RWPE1 (cell line): Measurements from ENCODE around the gene GDI2.

Source experiments
- CTCF ChIA-PET: fragments of 350-600 bp; sonication (Branson Sonifier 250); formaldehyde crosslinking; extraction: SDS; loops from one replicate; lab custom pipeline; 2021; lab: Yijun Ruan, JAX
- POLR2A ChIA-PET: fragments of 400-600 bp; formaldehyde crosslinking; extraction: SDS; loops from one replicate; lab custom pipeline; 2020; ENCODE audit warnings: antibody characterized with exemption; ENCODE audit not compliant: low non-redundant PET; lab: Yijun Ruan, JAX
- DNase-seq: peaks from one replicate; pipeline ENCODE4 v3.0.0; 2012; ENCODE audit warnings: low spot score
- H3K27ac ChIP-seq: fragments of 450-650 bp; 2 replicates; pipeline ENCODE4 v1.5.1; 2017
- TF ChIP-seq, protein P1 (sequence below): fragments of 450-650 bp; conservative IDR thresholded peaks from 2 replicates; pipeline ENCODE4 v1.5.1; 2017; ENCODE audit warnings: low read depth, mild to moderate bottlenecking

Gene GDI2

GRCh38 chr10:5752301-5752871, 60.8 kb downstream of the GDI2 start:
- H3K27ac ChIP-seq, result no peak overlapping the region
- DNase-seq, result no peak
- CTCF ChIA-PET, result interaction anchor here (0.6 kb wide), 1 partner anchor 12 kb away, joined by 3 read pairs; no protein-coding TSS in a partner anchor
- TF ChIP-seq, protein P1, sequence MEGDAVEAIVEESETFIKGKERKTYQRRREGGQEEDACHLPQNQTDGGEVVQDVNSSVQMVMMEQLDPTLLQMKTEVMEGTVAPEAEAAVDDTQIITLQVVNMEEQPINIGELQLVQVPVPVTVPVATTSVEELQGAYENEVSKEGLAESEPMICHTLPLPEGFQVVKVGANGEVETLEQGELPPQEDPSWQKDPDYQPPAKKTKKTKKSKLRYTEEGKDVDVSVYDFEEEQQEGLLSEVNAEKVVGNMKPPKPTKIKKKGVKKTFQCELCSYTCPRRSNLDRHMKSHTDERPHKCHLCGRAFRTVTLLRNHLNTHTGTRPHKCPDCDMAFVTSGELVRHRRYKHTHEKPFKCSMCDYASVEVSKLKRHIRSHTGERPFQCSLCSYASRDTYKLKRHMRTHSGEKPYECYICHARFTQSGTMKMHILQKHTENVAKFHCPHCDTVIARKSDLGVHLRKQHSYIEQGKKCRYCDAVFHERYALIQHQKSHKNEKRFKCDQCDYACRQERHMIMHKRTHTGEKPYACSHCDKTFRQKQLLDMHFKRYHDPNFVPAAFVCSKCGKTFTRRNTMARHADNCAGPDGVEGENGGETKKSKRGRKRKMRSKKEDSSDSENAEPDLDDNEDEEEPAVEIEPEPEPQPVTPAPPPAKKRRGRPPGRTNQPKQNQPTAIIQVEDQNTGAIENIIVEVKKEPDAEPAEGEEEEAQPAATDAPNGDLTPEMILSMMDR, result no peak
- POLR2A ChIA-PET, result no interaction called here

DNA sequence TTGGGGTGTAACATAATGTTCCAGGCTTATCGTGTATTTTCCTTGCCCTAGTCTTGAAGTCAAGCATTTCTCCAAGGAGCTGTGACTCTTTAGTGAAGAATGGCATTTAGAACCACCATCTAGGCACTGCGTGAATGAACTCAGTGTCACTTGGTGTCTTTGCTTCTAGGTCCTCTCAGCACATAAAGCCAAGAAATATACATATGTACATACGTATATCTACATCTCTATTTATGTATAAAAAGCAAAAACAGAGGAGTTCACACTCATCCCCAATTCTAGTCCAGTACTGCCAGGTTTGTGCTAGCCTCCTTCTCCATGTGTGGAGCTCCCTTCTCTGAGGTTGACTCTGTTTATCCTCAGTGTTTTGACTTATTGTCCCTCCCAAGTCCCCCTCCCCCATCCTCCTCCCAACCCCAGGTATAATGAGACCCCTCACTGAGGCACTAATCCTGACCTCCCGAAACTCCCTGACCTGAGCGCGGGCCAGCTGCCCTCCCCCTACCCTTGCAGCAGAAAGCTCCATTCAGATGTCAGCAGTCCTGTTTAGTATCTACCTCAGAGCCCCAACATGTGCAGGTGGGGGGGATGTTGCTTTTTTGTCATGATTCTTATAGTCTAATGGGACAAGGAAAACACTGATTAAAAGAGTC, 61.5 kb downstream of the GDI2 start:
- no peak overlapping the region for H3K27ac ChIP-seq
- ChIA-PET CTCF (interaction anchor here (0.6 kb wide), 2 partner anchors 12 to 32 kb away, joined by 3 read pairs; no protein-coding TSS in a partner anchor), POLR2A (no interaction called here)
- DNase-seq, result no peak
- TF ChIP-seq, protein P1, result no peak

DNA sequence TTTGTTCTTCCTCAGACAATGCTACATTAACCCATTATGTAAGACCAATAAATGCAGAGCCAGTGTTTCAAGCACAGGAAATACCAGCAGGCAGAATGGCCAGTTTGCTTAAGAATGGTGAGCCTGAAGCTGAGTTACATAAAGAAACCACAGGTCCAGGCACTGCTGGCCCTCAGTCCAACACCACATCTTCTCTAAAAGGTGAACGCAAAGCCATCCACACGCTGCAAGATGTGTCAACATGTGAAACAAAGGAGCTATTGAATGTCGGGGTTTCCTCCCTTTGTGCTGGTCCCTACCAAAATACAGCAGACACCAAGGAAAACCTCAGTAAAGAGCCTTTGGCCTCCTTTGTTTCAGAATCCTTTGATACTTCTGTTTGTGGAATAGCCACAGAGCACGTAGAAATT, 64.8 kb downstream of the GDI2 start:
- ChIA-PET POLR2A (no interaction called here), CTCF (interaction anchor here (0.6 kb wide), 1 partner anchor 9 kb away, joined by 5 read pairs; no protein-coding TSS in a partner anchor)
- TF ChIP-seq, protein P1, result no peak
- no peak for DNase-seq
- H3K27ac ChIP-seq, result no peak overlapping the region

GRCh38 chr10:5746197-5746596, 67.0 kb downstream of the GDI2 start:
- DNase-seq, result no peak
- TF ChIP-seq, protein P1, result no peak
- ChIA-PET POLR2A (no interaction called here), CTCF (interaction anchor here (0.6 to 0.7 kb wide), 2 partner anchors 10 to 128 kb away, joined by 3 to 5 read pairs; no protein-coding TSS in a partner anchor)
- no peak overlapping the region for H3K27ac ChIP-seq

DNA sequence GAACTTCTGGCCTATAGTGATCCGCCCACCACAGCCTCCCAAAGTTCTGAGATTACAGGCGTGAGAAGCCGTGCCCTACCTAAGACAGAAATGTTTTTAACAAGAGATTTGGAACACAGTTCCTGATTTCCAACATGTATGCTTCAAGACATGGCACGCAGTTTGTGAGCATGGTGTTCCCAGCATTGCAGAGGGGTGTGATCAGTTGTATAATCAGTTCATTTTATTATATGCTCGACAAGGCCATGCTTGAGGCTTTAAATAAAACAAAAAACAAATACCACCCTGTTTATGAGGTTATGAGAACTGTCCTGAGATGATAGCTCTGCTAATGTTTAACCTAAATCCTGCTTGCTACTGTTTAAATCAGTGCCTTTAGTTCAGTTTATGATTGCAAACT, 68.4 kb downstream of the GDI2 start:
- ChIA-PET CTCF (no interaction called here), POLR2A (no interaction called here)
- no peak for DNase-seq
- TF ChIP-seq, protein P1, result no peak
- H3K27ac ChIP-seq, result no peak overlapping the region

GRCh38 chr10:5743736-5744135, 69.5 kb downstream of the GDI2 start:
- TF ChIP-seq, protein P1, result no peak
- no peak overlapping the region for H3K27ac ChIP-seq
- ChIA-PET POLR2A (no interaction called here), CTCF (no interaction called here)
- no peak for DNase-seq
